ENCODE measurements around the gene KCNK10.

- TF ChIP-seq POLR2A (IDR thresholded peaks at IDR 0.05; ENCODE audit: low read depth), result no peak
- TF ChIP-seq CTCF (IDR thresholded peaks at IDR 0.05), result no peak
- no peak for TF ChIP-seq EP300 (IDR thresholded peaks at IDR 0.05)
These were observed at the start of gene KCNK10 for GRCh38 chr14:88323086-88323522.
